ENCODE data around the gene PRDX5.

GRCh38 chr11:64368673-64369074, 50.8 kb downstream of the PRDX5 start:
- no peak for TF ChIP-seq BRD4 (IDR thresholded peaks at IDR 0.05)
- no peak for TF ChIP-seq CTCF (IDR thresholded peaks at IDR 0.05 in 2 of 3, conservative IDR thresholded peaks at IDR 0.05 in 1 of 3; ENCODE audit: insufficient read depth in 2 of 3, low read depth in 1 of 3, low read length in 3 of 3)
- no peak for TF ChIP-seq MYC (IDR thresholded peaks at IDR 0.05; ENCODE audit: low read depth, low read length)
- no peak for TF ChIP-seq MYC (CRISPR knock-in tag; IDR thresholded peaks at IDR 0.05; ENCODE audit: borderline replicate concordance, low read depth)
- no peak for TF ChIP-seq MLX (CRISPR knock-in tag; conservative IDR thresholded peaks at IDR 0.05)
- TF ChIP-seq KDM4B (IDR thresholded peaks at IDR 0.05; ENCODE audit: borderline replicate concordance in 2 of 2, low read depth in 1 of 2): no peak
- TF ChIP-seq ZNF224 (CRISPR knock-in tag; IDR thresholded peaks at IDR 0.05): no peak
- TF ChIP-seq BHLHE40 (IDR thresholded peaks at IDR 0.05; ENCODE audit: low read length): no peak
- no peak for TF ChIP-seq TCF7L2 (IDR thresholded peaks at IDR 0.05; ENCODE audit: low read depth, low read length)
- no peak for TF ChIP-seq FOXA1 (IDR thresholded peaks at IDR 0.05; ENCODE audit: borderline replicate concordance)
- no peak for TF ChIP-seq CREM (IDR thresholded peaks at IDR 0.05; ENCODE audit: low read depth)
